SK-N-SH treated with all-trans-retinoic acid at 6 μM for 48 hours (cell line): ENCODE data around the gene GPC5.
"Not testable (repeated sequence)": the region's sequence is repeated elsewhere in the genome, so short reads cannot be mapped to it uniquely, and the experiment has no call there.

Experiments
- ATAC-seq: fragments of 200-7000 bp; cut with Tn5 transposase; 3 replicates; pipeline ENCODE4 v1.9.1; 2020; ENCODE audit warnings: mild to moderate bottlenecking, moderate library complexity
- CSRNP3 ChIP-seq: fragments of 250-450 bp; sonication (Bioruptor Pico); IDR thresholded peaks from 2 replicates; pipeline ENCODE4 v1.5.1; 2021; ENCODE audit warnings: mild to moderate bottlenecking, moderate library complexity
- ESRRG ChIP-seq: fragments of 250-450 bp; sonication (Bioruptor Pico); IDR thresholded peaks from 2 replicates; pipeline ENCODE4 v1.6.1; 2021; ENCODE audit warnings: mild to moderate bottlenecking
- GLIS3 ChIP-seq: fragments of 250-450 bp; sonication (Bioruptor Pico); IDR thresholded peaks from 2 replicates; pipeline ENCODE4 v1.5.0; 2020; ENCODE audit warnings: mild to moderate bottlenecking, moderate library complexity
- ISL1 ChIP-seq: fragments of 250-450 bp; sonication (Bioruptor Pico); IDR thresholded peaks from 2 replicates; pipeline ENCODE4 v2.1.2; 2022; ENCODE audit warnings: mild to moderate bottlenecking, moderate library complexity
- OSR1 ChIP-seq: fragments of 250-450 bp; sonication (Bioruptor Pico); IDR thresholded peaks from 2 replicates; pipeline ENCODE4 v1.8.0; 2022; ENCODE audit warnings: moderate library complexity, mild to moderate bottlenecking, inconsistent platforms
- RARB ChIP-seq: fragments of 250-450 bp; sonication (Bioruptor Pico); IDR thresholded peaks from 2 replicates; pipeline ENCODE4 v1.8.0; 2021; ENCODE audit warnings: mild to moderate bottlenecking, moderate library complexity
- SNAI2 ChIP-seq: fragments of 250-450 bp; sonication (Bioruptor Pico); IDR thresholded peaks from 2 replicates; pipeline ENCODE4 v1.5.0; 2020; ENCODE audit warnings: mild to moderate bottlenecking, moderate library complexity
- TCF4 ChIP-seq: fragments of 250-450 bp; sonication (Bioruptor Pico); IDR thresholded peaks from 2 replicates; pipeline ENCODE4 v1.8.0; 2021; ENCODE audit warnings: mild to moderate bottlenecking, moderate library complexity, borderline replicate concordance
- TOX ChIP-seq: fragments of 250-450 bp; sonication (Bioruptor Pico); IDR thresholded peaks from 2 replicates; pipeline ENCODE4 v1.8.0; 2021; ENCODE audit warnings: mild to moderate bottlenecking, moderate library complexity, borderline replicate concordance
- TSHZ2 ChIP-seq: fragments of 250-450 bp; sonication (Bioruptor Pico); IDR thresholded peaks from 2 replicates; pipeline ENCODE4 v1.5.0; 2020; ENCODE audit warnings: mild to moderate bottlenecking, moderate library complexity
- ZC3H10 ChIP-seq: fragments of 250-450 bp; sonication (Bioruptor Pico); IDR thresholded peaks from 2 replicates; pipeline ENCODE4 v1.5.1; 2021; ENCODE audit warnings: mild to moderate bottlenecking, moderate library complexity
- ZFP3 ChIP-seq: fragments of 250-450 bp; sonication (Bioruptor Pico); IDR thresholded peaks from 2 replicates; pipeline ENCODE4 v1.5.0; 2020; ENCODE audit warnings: mild to moderate bottlenecking, moderate library complexity
- ZFP30 ChIP-seq: fragments of 450-650 bp; formaldehyde crosslinking; IDR thresholded peaks from 2 replicates; pipeline ENCODE4 v1.5.0; 2022; ENCODE audit warnings: mild to moderate bottlenecking, moderate library complexity
- ZNF565 ChIP-seq: fragments of 450-650 bp; formaldehyde crosslinking; conservative IDR thresholded peaks from 2 replicates; pipeline ENCODE4 v1.5.0; 2020; ENCODE audit warnings: low read depth, mild to moderate bottlenecking, moderate library complexity
- ZNF70 ChIP-seq: fragments of 450-650 bp; formaldehyde crosslinking; IDR thresholded peaks from 2 replicates; pipeline ENCODE4 v1.5.0; 2020; ENCODE audit warnings: mild to moderate bottlenecking, moderate library complexity
- ZNF8 ChIP-seq: fragments of 450-650 bp; formaldehyde crosslinking; IDR thresholded peaks from 2 replicates; pipeline ENCODE4 v1.5.0; 2020; ENCODE audit warnings: mild to moderate bottlenecking, moderate library complexity
- TF ChIP-seq, protein P1 (sequence below): fragments of 250-450 bp; sonication (Bioruptor Pico); IDR thresholded peaks from 2 replicates; pipeline ENCODE4 v1.8.0; 2020; ENCODE audit warnings: mild to moderate bottlenecking, moderate library complexity, borderline replicate concordance
- TF ChIP-seq, protein P2 (sequence below): fragments of 250-450 bp; sonication (Bioruptor Pico); IDR thresholded peaks from 2 replicates; pipeline ENCODE4 v1.5.1; 2020; ENCODE audit warnings: low read depth, mild to moderate bottlenecking, moderate library complexity
- TF ChIP-seq, protein P3 (sequence below): fragments of 250-450 bp; sonication (Bioruptor Pico); IDR thresholded peaks from 2 replicates; pipeline ENCODE4 v1.8.0; 2021; ENCODE audit warnings: low read depth, mild to moderate bottlenecking, moderate library complexity, borderline replicate concordance

The GPC5 gene

GRCh38 chr13:91797567-91797966, 399.1 kb downstream of the GPC5 start:
- no peak for ATAC-seq

DNA sequence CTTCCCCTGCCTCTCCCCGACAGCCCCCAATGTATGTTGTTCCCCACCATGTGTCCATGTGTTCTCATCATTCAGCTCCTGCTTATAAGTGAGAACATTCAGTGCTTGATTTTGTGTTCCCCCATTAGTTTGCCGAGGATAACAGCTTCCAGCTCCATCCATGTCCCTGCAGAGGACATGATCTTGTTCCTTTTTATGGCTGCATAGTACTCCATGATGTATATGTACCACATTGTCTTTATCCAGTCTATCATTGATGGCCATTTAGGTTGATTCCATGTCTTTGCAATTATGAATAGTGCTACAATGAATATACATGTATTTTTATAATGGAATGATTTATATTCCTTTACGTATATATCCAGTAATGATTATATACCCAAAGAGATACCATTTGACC, 399.9 kb downstream of the GPC5 start:
- ATAC-seq, result not testable (repeated sequence)
- TF ChIP-seq ZNF8 (CRISPR knock-in tag), result peak; percentile 70

More at GRCh38 chr13:91797567-91797966, 399.1 kb downstream of the GPC5 start:
- TF ChIP-seq ZFP30 (CRISPR knock-in tag) (no peak), ISL1 (no peak), ZNF565 (CRISPR knock-in tag) (no peak), TOX (CRISPR knock-in tag) (no peak), CSRNP3 (CRISPR knock-in tag) (no peak), RARB (CRISPR knock-in tag) (no peak), TCF4 (CRISPR knock-in tag) (no peak), ESRRG (no peak), ZNF70 (CRISPR knock-in tag) (no peak)
- TF ChIP-seq, protein P1, sequence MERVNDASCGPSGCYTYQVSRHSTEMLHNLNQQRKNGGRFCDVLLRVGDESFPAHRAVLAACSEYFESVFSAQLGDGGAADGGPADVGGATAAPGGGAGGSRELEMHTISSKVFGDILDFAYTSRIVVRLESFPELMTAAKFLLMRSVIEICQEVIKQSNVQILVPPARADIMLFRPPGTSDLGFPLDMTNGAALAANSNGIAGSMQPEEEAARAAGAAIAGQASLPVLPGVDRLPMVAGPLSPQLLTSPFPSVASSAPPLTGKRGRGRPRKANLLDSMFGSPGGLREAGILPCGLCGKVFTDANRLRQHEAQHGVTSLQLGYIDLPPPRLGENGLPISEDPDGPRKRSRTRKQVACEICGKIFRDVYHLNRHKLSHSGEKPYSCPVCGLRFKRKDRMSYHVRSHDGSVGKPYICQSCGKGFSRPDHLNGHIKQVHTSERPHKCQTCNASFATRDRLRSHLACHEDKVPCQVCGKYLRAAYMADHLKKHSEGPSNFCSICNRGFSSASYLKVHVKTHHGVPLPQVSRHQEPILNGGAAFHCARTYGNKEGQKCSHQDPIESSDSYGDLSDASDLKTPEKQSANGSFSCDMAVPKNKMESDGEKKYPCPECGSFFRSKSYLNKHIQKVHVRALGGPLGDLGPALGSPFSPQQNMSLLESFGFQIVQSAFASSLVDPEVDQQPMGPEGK (CRISPR knock-in tag), result no peak
- TF ChIP-seq, protein P2, sequence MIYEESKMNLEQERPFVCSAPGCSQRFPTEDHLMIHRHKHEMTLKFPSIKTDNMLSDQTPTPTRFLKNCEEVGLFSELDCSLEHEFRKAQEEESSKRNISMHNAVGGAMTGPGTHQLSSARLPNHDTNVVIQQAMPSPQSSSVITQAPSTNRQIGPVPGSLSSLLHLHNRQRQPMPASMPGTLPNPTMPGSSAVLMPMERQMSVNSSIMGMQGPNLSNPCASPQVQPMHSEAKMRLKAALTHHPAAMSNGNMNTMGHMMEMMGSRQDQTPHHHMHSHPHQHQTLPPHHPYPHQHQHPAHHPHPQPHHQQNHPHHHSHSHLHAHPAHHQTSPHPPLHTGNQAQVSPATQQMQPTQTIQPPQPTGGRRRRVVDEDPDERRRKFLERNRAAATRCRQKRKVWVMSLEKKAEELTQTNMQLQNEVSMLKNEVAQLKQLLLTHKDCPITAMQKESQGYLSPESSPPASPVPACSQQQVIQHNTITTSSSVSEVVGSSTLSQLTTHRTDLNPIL, result no peak

DNA sequence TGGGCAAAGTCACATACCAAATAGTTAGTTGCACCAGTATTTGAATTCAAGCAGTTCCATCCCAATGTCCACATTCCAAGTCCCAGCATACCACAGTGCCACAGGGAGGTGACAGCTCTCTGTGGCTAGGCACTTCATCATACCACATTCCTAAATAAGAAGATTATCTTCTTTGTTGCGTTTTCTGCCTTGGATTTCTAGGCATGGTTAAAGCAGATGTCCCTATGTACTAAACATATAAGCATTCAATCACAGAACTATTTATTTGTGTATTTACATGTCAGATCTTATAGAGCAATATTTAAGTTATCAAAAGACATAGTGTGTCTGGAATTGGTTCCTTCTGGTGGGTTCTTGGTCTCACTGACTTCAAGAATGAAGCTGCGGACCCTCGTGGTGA, 403.4 kb downstream of the GPC5 start:
- not testable (repeated sequence) for ATAC-seq

DNA sequence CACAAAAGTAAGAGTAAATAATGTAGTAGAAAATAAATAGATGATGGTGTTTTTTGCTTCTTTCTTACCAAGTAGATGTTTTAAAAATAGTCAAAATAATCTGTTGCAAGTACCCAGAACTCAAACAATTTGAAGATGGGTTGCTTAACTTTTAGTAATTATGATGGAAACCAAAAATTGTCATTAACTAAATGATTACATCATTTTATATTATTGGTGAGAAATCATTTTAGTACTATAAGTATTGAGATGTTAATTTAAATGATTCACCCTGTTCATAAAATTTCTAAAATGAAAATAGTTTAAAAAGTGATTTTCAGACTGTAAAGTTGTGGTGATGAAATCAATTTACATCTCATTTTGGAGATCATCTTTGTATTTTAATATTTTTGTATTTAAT, 404.5 kb downstream of the GPC5 start:
- TF ChIP-seq ZFP30 (CRISPR knock-in tag) (no peak), ZFP3 (no peak), GLIS3 (CRISPR knock-in tag) (no peak), ZC3H10 (CRISPR knock-in tag) (no peak), ZNF8 (CRISPR knock-in tag) (no peak), OSR1 (CRISPR knock-in tag) (no peak), ZNF70 (CRISPR knock-in tag) (no peak), RARB (CRISPR knock-in tag) (no peak), CSRNP3 (CRISPR knock-in tag) (no peak), SNAI2 (no peak)
- TF ChIP-seq, protein P3, sequence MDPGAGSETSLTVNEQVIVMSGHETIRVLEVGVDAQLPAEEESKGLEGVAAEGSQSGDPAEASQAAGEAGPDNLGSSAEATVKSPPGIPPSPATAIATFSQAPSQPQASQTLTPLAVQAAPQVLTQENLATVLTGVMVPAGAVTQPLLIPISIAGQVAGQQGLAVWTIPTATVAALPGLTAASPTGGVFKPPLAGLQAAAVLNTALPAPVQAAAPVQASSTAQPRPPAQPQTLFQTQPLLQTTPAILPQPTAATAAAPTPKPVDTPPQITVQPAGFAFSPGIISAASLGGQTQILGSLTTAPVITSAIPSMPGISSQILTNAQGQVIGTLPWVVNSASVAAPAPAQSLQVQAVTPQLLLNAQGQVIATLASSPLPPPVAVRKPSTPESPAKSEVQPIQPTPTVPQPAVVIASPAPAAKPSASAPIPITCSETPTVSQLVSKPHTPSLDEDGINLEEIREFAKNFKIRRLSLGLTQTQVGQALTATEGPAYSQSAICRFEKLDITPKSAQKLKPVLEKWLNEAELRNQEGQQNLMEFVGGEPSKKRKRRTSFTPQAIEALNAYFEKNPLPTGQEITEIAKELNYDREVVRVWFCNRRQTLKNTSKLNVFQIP, result no peak
- no peak for ATAC-seq

DNA sequence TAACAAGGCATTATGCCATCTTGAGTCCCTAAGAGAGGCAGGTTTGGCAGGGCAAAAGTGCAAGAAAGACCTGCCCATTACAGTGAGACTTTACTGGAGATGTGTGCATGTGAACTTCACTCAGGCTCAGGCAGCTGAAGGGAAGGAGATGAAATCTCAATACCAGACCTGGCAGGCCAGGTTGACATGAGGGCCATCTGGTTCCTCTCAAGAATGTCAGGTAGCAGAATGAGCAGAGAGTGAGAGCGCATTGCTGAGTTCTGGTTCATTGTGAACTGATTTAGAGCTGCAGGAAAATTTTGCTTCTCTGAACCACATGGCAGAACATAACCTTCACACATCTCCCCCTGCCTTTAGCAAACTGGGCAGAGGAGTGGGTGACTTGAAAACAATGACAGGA, 406.3 kb downstream of the GPC5 start:
- peak; percentile 25; the same call in 1 of the 3 replicates for ATAC-seq
- TF ChIP-seq ZC3H10 (CRISPR knock-in tag) (no peak), TCF4 (CRISPR knock-in tag) (peak; percentile 32; the same call in 1 of the 2 replicates), ISL1 (peak; percentile 17; the same call in 1 of the 2 replicates), ESRRG (no peak), GLIS3 (CRISPR knock-in tag) (no peak), TSHZ2 (CRISPR knock-in tag) (peak; percentile 73)
- TF ChIP-seq, protein P3, result no peak
- TF ChIP-seq, all 23 proteins: peak for 3
